Ascending aorta (tissue), 2 donors: ENCODE data around the gene C10orf90. TPM values are rescaled to one million over a fixed set of nuclear protein-coding genes. Genes with fewer than 3 reads are reported as not detected.

ENCODE experiments used
- DNase-seq, 2 donors: peaks; one replicate each; pipeline ENCODE4 v3.0.0-alpha.2; 2019; ENCODE audit warnings: low spot score in 2 of 2
- H3K27ac ChIP-seq, 2 donors: fragments of 200-600 bp; sonication (generic); one replicate each; pipeline ENCODE4 v1.5.1; 2016 to 2017; ENCODE audit warnings: mild to moderate bottlenecking in 1 of 2
- H3K27me3 ChIP-seq: fragments of 200-600 bp; sonication (generic); one replicate; pipeline ENCODE4 v1.5.1; 2017
- H3K36me3 ChIP-seq, 2 donors: fragments of 200-600 bp; sonication (generic); one replicate each; pipeline ENCODE4 v1.5.1; 2016
- H3K4me1 ChIP-seq, 2 donors: fragments of 200-600 bp; sonication (generic); one replicate each; pipeline ENCODE4 v1.5.1; 2016 to 2017; ENCODE audit warnings: mild to moderate bottlenecking in 1 of 2
- H3K4me3 ChIP-seq, 2 donors: fragments of 200-600 bp; sonication (generic); one replicate each; pipeline ENCODE4 v1.5.1; 2016 to 2017; ENCODE audit warnings: mild to moderate bottlenecking in 1 of 2
- H3K9me3 ChIP-seq, 2 donors: fragments of 200-600 bp; sonication (generic); one replicate each; pipeline ENCODE4 v1.5.1; 2016
- intact Hi-C: fragments of 100-400 bp; cut with DNase I; formaldehyde crosslinking; loops from one replicate; pipeline ENCODE4 v1.15.1; 2023
- total RNA-seq: library from RNA; depleted of rRNA; stranded (reverse); fragments of >200 nt; gene quantifications from one replicate; pipeline ENCODE4 v1.1.0, GENCODE V29; 2016
- TF ChIP-seq, protein P1 (sequence below), 3 experiments: fragments of 200-600 bp in 2 of 3; fragments of 450-650 bp in 1 of 3; sonication (generic) in 2 of 3; IDR thresholded peaks; one replicate each; pipeline ENCODE4 v1.5.1; 2016 to 2019; ENCODE audit warnings: antibody characterized with exemption in 3 of 3, mild to moderate bottlenecking in 1 of 3, moderate library complexity in 1 of 3

Gene C10orf90
- total RNA-seq, 1 donor from 2014 or later: not detected

GRCh38 chr10:126684171-126684745, 13.8 kb upstream of the C10orf90 start:
- Histone ChIP-seq H3K9me3 (no peaks in the 10 kb centered on the region), H3K4me3 (no peak overlapping the region), H3K27me3 (no peaks in the 10 kb centered on the region), H3K4me1 (no peaks in the 10 kb centered on the region), H3K36me3 (no peaks in the 10 kb centered on the region), H3K27ac (no peak overlapping the region)
- TF ChIP-seq, protein P1, sequence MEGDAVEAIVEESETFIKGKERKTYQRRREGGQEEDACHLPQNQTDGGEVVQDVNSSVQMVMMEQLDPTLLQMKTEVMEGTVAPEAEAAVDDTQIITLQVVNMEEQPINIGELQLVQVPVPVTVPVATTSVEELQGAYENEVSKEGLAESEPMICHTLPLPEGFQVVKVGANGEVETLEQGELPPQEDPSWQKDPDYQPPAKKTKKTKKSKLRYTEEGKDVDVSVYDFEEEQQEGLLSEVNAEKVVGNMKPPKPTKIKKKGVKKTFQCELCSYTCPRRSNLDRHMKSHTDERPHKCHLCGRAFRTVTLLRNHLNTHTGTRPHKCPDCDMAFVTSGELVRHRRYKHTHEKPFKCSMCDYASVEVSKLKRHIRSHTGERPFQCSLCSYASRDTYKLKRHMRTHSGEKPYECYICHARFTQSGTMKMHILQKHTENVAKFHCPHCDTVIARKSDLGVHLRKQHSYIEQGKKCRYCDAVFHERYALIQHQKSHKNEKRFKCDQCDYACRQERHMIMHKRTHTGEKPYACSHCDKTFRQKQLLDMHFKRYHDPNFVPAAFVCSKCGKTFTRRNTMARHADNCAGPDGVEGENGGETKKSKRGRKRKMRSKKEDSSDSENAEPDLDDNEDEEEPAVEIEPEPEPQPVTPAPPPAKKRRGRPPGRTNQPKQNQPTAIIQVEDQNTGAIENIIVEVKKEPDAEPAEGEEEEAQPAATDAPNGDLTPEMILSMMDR (IDR thresholded peaks at IDR 0.05): no peak
- no peak for DNase-seq
- intact Hi-C loops: no loop called here

- H3K27ac ChIP-seq: no peak overlapping the region
- no peaks in the 10 kb centered on the region for H3K9me3 ChIP-seq
- intact Hi-C loops: no loop called here
- no peak for DNase-seq
- no peak overlapping the region for H3K4me3 ChIP-seq
- H3K27me3 ChIP-seq: no peaks in the 10 kb centered on the region
- H3K4me1 ChIP-seq: no peaks in the 10 kb centered on the region
- H3K36me3 ChIP-seq: no peaks in the 10 kb centered on the region
- TF ChIP-seq, protein P1 (IDR thresholded peaks at IDR 0.05): no peak
These were observed 13.0 kb upstream of the C10orf90 start for GRCh38 chr10:126683466-126683865.

DNA sequence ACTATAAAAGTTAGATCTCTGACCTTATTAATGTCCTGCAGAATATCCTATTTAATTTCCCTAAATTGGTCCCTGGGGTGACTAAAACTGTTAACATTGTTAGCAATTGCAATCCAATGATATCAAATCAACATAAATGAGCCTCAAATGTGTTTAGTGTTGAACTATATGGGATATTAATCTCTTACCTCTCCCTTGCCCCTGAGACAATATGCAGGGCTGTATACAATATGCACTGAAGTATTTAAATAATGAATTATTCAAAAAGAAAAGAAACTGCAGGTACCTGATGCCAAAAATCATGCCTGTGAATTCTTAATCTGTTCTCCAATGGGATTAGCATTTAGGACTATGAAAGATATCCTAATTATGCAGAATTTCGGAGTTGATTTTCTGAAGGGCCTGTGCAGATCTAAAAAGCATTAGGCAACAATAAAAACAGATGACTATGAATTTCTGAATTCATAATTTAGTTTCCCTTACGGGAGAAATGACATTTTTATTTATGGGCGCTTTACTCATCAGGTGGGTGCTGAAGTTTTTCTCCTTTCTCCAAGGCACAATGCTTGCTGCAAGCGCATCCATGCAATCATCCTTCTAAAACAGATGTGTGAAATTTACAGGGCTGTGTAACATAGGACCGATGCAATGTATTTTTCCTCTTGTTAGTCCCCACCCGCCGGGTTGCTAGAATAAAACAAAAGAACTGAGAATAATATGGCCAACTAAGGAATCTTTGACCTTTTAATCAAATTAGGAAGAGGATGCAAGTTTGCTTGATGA, 5.4 kb upstream of the C10orf90 start:
- H3K9me3 ChIP-seq: no peaks in the 10 kb centered on the region
- no peaks in the 10 kb centered on the region for H3K4me1 ChIP-seq
- H3K27me3 ChIP-seq: no peaks in the 10 kb centered on the region
- DNase-seq: no peak
- TF ChIP-seq, protein P1 (IDR thresholded peaks at IDR 0.05): no peak
- no peaks in the 10 kb centered on the region for H3K36me3 ChIP-seq
- no peak overlapping the region for H3K4me3 ChIP-seq
- no peak overlapping the region for H3K27ac ChIP-seq
- intact Hi-C loops: no loop called here

GRCh38 chr10:126674741-126675515, 4.4 kb upstream of the C10orf90 start:
- no peaks in the 10 kb centered on the region for H3K9me3 ChIP-seq
- no peak for DNase-seq
- no peaks in the 10 kb centered on the region for H3K27me3 ChIP-seq
- H3K4me1 ChIP-seq: no peaks in the 10 kb centered on the region
- TF ChIP-seq, protein P1 (IDR thresholded peaks at IDR 0.05): no peak
- no peaks in the 10 kb centered on the region for H3K36me3 ChIP-seq
- intact Hi-C loops: no loop called here
- H3K27ac ChIP-seq: no peak overlapping the region
- H3K4me3 ChIP-seq: no peak overlapping the region

- DNase-seq: no peak
- TF ChIP-seq, protein P1 (IDR thresholded peaks at IDR 0.05): no peak
- Histone ChIP-seq H3K27me3 (no peaks in the 10 kb centered on the region), H3K27ac (no peak overlapping the region), H3K4me1 (no peaks in the 10 kb centered on the region), H3K9me3 (no peaks in the 10 kb centered on the region), H3K4me3 (no peak overlapping the region), H3K36me3 (no peaks in the 10 kb centered on the region)
- intact Hi-C loops: no loop called here
These were observed 3.1 kb upstream of the C10orf90 start for GRCh38 chr10:126673565-126673964.
